Subcutaneous abdominal adipose tissue (tissue), 5 donors: ENCODE data around the gene KRT79.
"Not testable (repeated sequence)": the region's sequence is repeated elsewhere in the genome, so short reads cannot be mapped to it uniquely, and the experiment has no call there.

Experiments used
- H3K27ac ChIP-seq: one replicate; pipeline ENCODE4 v1.7.0; 2013; ENCODE audit warnings: low read depth, mild to moderate bottlenecking, inconsistent platforms, low read length, moderate library complexity
- H3K27me3 ChIP-seq, 5 donors: one replicate each; pipeline ENCODE4 v1.7.0; 2013; ENCODE audit warnings: low read length in 5 of 5, inconsistent platforms in 1 of 5; ENCODE audit not compliant: control insufficient read depth in 5 of 5, insufficient read depth in 4 of 5
- H3K36me3 ChIP-seq, 5 donors: one replicate each; pipeline ENCODE4 v1.7.0; 2013; ENCODE audit warnings: low read length in 5 of 5; ENCODE audit not compliant: control insufficient read depth in 5 of 5, insufficient read depth in 5 of 5
- H3K4me1 ChIP-seq, 5 donors: one replicate each; pipeline ENCODE4 v1.7.0; 2013; ENCODE audit warnings: low read length in 5 of 5, mild to moderate bottlenecking in 3 of 5, moderate library complexity in 1 of 5; ENCODE audit not compliant: control insufficient read depth in 5 of 5, insufficient read depth in 5 of 5
- H3K4me3 ChIP-seq, 5 donors: one replicate each; pipeline ENCODE4 v1.7.0; 2013; ENCODE audit warnings: low read length in 5 of 5, low read depth in 1 of 5
- H3K9ac ChIP-seq, 5 donors: one replicate each; pipeline ENCODE4 v1.7.0; 2013; ENCODE audit warnings: low read length in 5 of 5, mild to moderate bottlenecking in 4 of 5, moderate library complexity in 3 of 5
- H3K9me3 ChIP-seq, 5 donors: one replicate each; pipeline ENCODE4 v1.7.0; 2013; ENCODE audit warnings: low read length in 5 of 5; ENCODE audit not compliant: control insufficient read depth in 5 of 5
- donor health status: healthy.
- donor health status: healthy.
- donor health status: healthy.
- donor health status: healthy.
- donor health status: healthy.

The KRT79 gene

GRCh38 chr12:52833922-52834726 lies at the start of gene KRT79:
Gene KRT79 (minus strand): TSS chr12:52834311. CDS start chr12:52834260, 51 bp downstream.
- Histone ChIP-seq H3K4me1 (peaks cover 0 to 36% (median 26%) of the 10 kb centered on the region in 5 donors), H3K27ac (no peak within 1 kb of the TSS), H3K9me3 (no peaks in the 10 kb centered on the region), H3K4me3 (no peak within 1 kb of the TSS), H3K9ac (no peak within 1 kb of the TSS), H3K27me3 (peaks cover 0 to 22% (median 3%) of the 10 kb centered on the region in 5 donors), H3K36me3 (no peaks in the 10 kb centered on the region)

- H3K27ac ChIP-seq, H3K9me3 ChIP-seq, H3K9ac ChIP-seq, H3K27me3 ChIP-seq, H3K4me3 ChIP-seq, H3K36me3 ChIP-seq: not testable (repeated sequence)
- peaks cover 3 to 17% (median 11%) of the 10 kb centered on the region in 5 donors for H3K4me1 ChIP-seq
Observed at GRCh38 chr12:52880499-52880898, 46.4 kb upstream of the KRT79 start.

DNA sequence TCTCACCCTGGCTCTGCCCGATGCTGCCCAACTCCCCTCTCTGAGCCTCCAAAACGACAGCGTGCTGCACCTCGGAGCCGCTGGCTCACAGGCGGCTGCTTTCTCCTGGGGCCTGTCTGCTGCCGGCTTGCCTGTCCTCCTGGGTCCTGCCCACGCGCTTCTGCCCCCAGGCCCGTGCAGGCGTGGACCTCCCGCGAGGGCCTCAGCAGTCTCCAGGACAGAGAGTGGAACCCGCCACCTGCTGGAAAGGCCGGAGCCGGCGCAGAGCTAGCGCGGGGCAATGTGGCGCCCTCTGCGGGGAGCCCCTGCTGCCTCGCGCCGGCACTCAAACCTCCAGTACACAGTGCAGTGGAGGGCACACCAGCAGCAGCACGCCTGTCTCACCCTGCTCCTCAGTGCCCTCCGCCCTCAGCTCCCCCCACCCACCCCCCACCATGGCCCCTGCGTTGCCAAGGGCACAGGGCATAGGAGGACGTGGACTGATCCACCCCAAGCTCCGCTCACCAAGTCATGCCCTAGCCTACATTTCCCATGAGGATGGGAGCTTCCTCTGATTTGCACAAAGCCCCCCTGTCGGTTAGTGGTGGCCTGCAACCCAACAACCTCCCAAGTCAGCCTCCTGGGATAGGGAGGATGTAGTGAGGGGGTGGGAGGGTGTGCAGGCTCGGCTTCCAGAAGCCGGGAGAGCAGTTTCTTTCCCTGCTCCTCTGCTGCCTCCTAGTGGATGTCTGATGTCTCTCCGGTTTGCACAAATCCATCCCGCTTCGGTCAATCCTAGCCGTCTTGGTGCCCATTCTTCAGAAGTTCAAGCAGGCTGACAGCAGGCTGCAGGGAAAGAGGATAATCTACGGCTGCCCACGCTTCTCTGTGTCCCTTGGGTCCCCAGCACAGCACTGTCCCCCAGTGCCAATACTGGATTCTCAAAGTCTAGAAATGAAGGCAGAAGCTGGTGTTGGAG lies 45.6 kb upstream of the KRT79 start:
- Histone ChIP-seq H3K36me3 (no peaks in the 10 kb centered on the region), H3K9ac (peak overlapping the region in 1 of 5 donors; percentile 56), H3K27me3 (peaks cover 0 to 2% (median 0%) of the 10 kb centered on the region in 5 donors), H3K27ac (no peak overlapping the region), H3K4me3 (peak overlapping the region in 4 of 5 donors; percentile 41 to 56 (median 46)), H3K9me3 (no peaks in the 10 kb centered on the region), H3K4me1 (peaks cover 3 to 14% (median 13%) of the 10 kb centered on the region in 5 donors)

GRCh38 chr12:52878507-52879393 lies 44.6 kb upstream of the KRT79 start:
- Histone ChIP-seq H3K9me3 (no peaks in the 10 kb centered on the region), H3K9ac (peak overlapping the region in 1 of 5 donors; percentile 56), H3K4me1 (peaks cover 4 to 21% (median 19%) of the 10 kb centered on the region in 5 donors), H3K4me3 (peak overlapping the region in 2 of 5 donors; percentile 41 to 46), H3K27me3 (peaks cover 0 to 2% (median 0%) of the 10 kb centered on the region in 5 donors), H3K27ac (no peak overlapping the region), H3K36me3 (no peaks in the 10 kb centered on the region)

DNA sequence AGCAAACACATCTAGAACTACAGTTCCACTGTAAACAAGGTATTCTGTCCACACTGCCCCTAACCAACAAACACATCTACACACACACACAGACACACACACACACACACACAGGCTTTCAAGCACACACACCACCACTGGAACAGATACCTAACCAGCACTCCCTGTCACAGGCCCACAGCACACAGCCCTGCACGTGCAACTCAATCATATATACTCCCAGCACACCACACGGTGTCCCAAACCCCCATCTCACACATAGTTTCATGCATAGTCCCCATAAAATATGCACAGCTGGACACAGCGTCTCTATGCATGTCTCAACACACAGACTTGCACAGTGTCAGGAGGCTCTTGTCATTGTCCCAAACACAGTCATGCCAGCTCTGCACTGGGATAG lies 43.1 kb upstream of the KRT79 start:
- no peak overlapping the region for H3K4me3 ChIP-seq
- no peak overlapping the region for H3K27ac ChIP-seq
- H3K27me3 ChIP-seq, result peaks cover 0 to 2% (median 0%) of the 10 kb centered on the region in 5 donors
- no peaks in the 10 kb centered on the region for H3K36me3 ChIP-seq
- peaks cover 9 to 24% (median 22%) of the 10 kb centered on the region in 5 donors for H3K4me1 ChIP-seq
- no peak overlapping the region for H3K9ac ChIP-seq
- H3K9me3 ChIP-seq, result no peaks in the 10 kb centered on the region

DNA sequence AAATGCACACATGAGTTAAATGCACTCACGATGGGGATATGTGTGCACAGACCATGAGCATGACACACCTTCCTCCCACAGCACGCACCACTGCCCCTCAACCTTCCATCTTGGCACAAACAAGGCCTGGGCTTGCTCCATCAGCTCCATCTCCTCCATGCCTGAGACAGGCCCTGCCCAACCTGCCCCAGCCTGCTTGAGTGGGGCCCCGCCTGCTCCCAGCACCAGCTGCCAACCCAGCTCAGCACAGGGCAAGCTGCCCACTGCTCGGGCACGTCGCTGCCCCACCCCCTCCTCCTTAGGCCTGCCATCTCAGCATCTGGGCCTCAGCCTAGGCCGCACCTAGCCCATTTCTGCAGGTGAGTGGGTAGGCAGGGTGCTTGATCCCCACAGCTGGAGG lies 42.3 kb upstream of the KRT79 start:
- Histone ChIP-seq H3K27ac (no peak overlapping the region), H3K4me1 (peaks cover 14 to 30% (median 27%) of the 10 kb centered on the region in 5 donors), H3K9me3 (no peaks in the 10 kb centered on the region), H3K4me3 (no peak overlapping the region), H3K36me3 (no peaks in the 10 kb centered on the region), H3K27me3 (peaks cover 0 to 2% (median 0%) of the 10 kb centered on the region in 5 donors), H3K9ac (no peak overlapping the region)

GRCh38 chr12:52874573-52875435 lies 40.7 kb upstream of the KRT79 start:
- peaks cover 0 to 3% (median 0%) of the 10 kb centered on the region in 5 donors for H3K27me3 ChIP-seq
- no peaks in the 10 kb centered on the region for H3K9me3 ChIP-seq
- peak overlapping the region; percentile 32 for H3K27ac ChIP-seq
- H3K36me3 ChIP-seq, result no peaks in the 10 kb centered on the region
- peaks cover 14 to 41% (median 39%) of the 10 kb centered on the region in 5 donors for H3K4me1 ChIP-seq
- H3K4me3 ChIP-seq, result peak overlapping the region; percentile 35 to 55 (median 45)
- H3K9ac ChIP-seq, result peak overlapping the region in 4 of 5 donors; percentile 24 to 66 (median 42)

- Histone ChIP-seq H3K27ac (peak overlapping the region; percentile 50), H3K9ac (peak overlapping the region in 4 of 5 donors; percentile 30 to 66 (median 52)), H3K27me3 (peaks cover 0 to 3% (median 0%) of the 10 kb centered on the region in 5 donors), H3K36me3 (no peaks in the 10 kb centered on the region), H3K4me3 (peak overlapping the region; percentile 35 to 60 (median 53)), H3K9me3 (no peaks in the 10 kb centered on the region), H3K4me1 (peaks cover 13 to 35% (median 31%) of the 10 kb centered on the region in 5 donors)
Observed at GRCh38 chr12:52873832-52874572, 39.9 kb upstream of the KRT79 start.
